H54 (cell line): ENCODE data around the gene UGT1A9.
"Not testable (repeated sequence)": the region's sequence is repeated elsewhere in the genome, so short reads cannot be mapped to it uniquely, and the experiment has no call there.

Source experiments
- DNase-seq: peaks from one replicate; pipeline ENCODE4 v3.0.0; 2011; ENCODE audit warnings: low spot score, mixed read lengths; ENCODE audit not compliant: insufficient read length
- FAIRE-seq: peaks from 3 replicates; lab custom pipeline; 2011; peaks lifted over from hg19 to GRCh38; lab: Jason Lieb, UNC
- POLR2A ChIP-seq: IDR thresholded peaks from 2 replicates; pipeline ENCODE4 v1.6.1; 2011; ENCODE audit warnings: low read depth, mild to moderate bottlenecking, low read length

The UGT1A9 gene

DNA sequence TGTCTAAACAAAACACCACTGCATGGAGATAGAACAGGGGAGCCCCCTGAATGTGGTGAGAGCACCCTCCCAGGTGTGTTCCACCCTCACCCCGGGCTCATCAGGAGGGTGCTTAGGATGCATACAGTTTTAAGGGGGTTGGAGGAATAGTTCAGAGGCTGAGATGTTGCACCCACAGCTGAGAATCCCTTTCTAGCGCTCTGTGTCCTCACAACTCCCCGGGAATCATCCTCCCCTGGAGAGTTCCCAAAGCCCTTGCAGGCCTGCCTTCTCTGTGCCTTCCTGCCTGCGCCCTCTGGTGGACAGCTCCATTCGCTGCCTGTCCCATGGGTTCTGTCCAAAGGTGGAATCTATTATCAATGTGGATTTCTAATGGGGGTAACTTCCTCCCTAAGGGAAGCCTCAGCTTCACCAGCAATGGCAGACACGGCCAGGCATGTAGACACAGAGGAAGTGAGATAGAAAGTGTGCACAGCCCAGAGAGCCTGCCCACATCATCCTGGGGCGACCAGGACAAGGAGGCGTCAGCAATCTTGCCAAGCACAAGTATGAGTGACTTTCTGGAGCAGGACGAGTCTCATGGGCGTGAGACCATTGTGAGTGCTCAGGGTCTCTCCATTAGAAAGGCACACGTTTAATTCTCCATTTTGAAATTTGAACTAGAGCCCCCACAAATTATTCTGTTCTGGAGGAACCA is 39.8 kb downstream of the UGT1A9 start:
- FAIRE-seq (no peak), DNase-seq (peak; percentile 55)
- TF ChIP-seq POLR2A = no peak

- DNase-seq (no peak), FAIRE-seq (no peak)
- TF ChIP-seq POLR2A = no peak
These were observed 41.0 kb downstream of the UGT1A9 start, which contains the start of gene UGT1A5 for GRCh38 chr2:233712611-233713261. TSS of gene UGT1A5 (plus strand) at chr2:233712907. CDS start at chr2:233712992, 85 bp downstream.

GRCh38 chr2:233713262-233713615 is 41.5 kb downstream of the UGT1A9 start:
- DNase-seq = no peak
- no peak for FAIRE-seq

DNA sequence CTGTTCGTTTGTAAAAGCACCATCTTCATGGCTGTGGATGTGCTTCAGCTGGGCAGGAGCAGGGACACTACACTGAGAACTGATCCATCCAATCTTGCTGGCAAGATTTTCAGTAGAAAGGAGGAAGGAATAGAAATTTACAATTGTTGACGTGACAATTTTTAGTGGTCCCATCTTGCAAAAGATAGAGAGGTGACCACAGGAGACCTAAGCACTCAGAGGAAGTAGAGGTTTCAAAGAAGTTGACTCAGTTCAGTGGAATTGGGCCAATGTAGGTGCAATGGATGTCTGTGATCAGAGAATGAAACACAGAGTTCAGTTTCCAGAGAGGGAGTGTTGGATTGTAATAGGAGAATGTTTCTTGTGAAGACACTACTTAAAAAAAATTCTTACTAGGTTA is 42.4 kb downstream of the UGT1A9 start:
- DNase-seq (no peak), FAIRE-seq (no peak)
- no peak for TF ChIP-seq POLR2A

More at GRCh38 chr2:233713262-233713615, 41.5 kb downstream of the UGT1A9 start:
- TF ChIP-seq POLR2A = no peak

GRCh38 chr2:233718552-233718951 is 46.9 kb downstream of the UGT1A9 start, which contains the start of gene UGT1A4:
TSS of gene UGT1A4 (plus strand) at chr2:233718736. CDS start at chr2:233718821, 85 bp downstream.
- FAIRE-seq (no peak), DNase-seq (no peak)
- TF ChIP-seq POLR2A = no peak

- DNase-seq (no peak), FAIRE-seq (no peak)
- no peak for TF ChIP-seq POLR2A
These were observed 57.1 kb downstream of the UGT1A9 start, which contains the start of gene UGT1A3 for GRCh38 chr2:233728723-233729301. TSS of gene UGT1A3 (plus strand) at chr2:233729042. CDS start at chr2:233729127, 85 bp downstream.

- FAIRE-seq, DNase-seq: not testable (repeated sequence)
These were observed 65.4 kb downstream of the UGT1A9 start for GRCh38 chr2:233736868-233737653.

GRCh38 chr2:233740870-233741269 is 69.2 kb downstream of the UGT1A9 start:
- TF ChIP-seq POLR2A = no peak
- FAIRE-seq = no peak
- DNase-seq = no peak

GRCh38 chr2:233743464-233744259 is 72.0 kb downstream of the UGT1A9 start:
- no peak for FAIRE-seq
- TF ChIP-seq POLR2A = no peak
- no peak for DNase-seq

GRCh38 chr2:233745073-233745755 is 73.5 kb downstream of the UGT1A9 start:
- no peak for DNase-seq
- TF ChIP-seq POLR2A = no peak
- no peak for FAIRE-seq

DNA sequence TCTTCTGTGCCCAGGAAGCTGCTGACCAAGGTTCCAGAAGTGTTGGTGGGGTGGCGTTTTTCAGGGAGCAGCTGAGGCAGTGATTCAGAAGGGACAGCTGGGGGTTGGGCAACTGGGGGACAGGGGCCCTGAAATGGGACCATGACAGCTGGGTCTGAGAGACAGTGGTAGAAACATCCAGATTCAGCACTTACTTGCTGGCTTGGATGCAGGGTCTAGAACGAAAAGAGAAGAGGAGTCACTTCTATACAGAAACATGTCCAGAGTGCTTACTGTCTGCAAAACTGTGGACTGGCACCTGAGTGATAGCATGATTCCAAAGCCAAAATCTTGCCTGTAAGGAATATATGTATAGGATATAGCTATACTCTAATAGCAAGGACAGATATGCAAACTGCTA is 74.1 kb downstream of the UGT1A9 start:
- not testable (repeated sequence) for FAIRE-seq, DNase-seq

- FAIRE-seq = no peak
- DNase-seq = no peak
- TF ChIP-seq POLR2A = no peak
These were observed 75.0 kb downstream of the UGT1A9 start for GRCh38 chr2:233746475-233747282.
